Left lung (tissue), 10 donors: ENCODE measurements around the gene UGT1A4. TPM values are rescaled to one million over a fixed set of nuclear protein-coding genes. Genes with fewer than 3 reads are reported as not detected.
A peak's percentile ranks its signal among the peaks of the same experiment; 100 is the strongest.
"Not testable (repeated sequence)": the region's sequence is repeated elsewhere in the genome, so short reads cannot be mapped to it uniquely, and the experiment has no call there.

Experiments used
- ATAC-seq: fragments of 200-7000 bp; cut with Tn5 transposase; one replicate; pipeline ENCODE4 v1.9.1; 2020; ENCODE audit warnings: moderate library complexity
- DNase-seq, 4 donors: peaks; one replicate each; pipeline ENCODE4 v3.0.0-alpha.2; 2013 to 2020
- H3K27ac ChIP-seq, 2 donors: fragments of 200-600 bp; sonication (generic) in 1 of 2; one replicate each; pipeline versions ENCODE4 v1.5.0 to v1.8.0; 2020 to 2021
- H3K27me3 ChIP-seq, 2 donors: fragments of 200-600 bp; sonication (generic) in 1 of 2; one replicate each; pipeline versions ENCODE4 v1.5.0 to v1.8.0; 2020 to 2021
- H3K36me3 ChIP-seq, 2 donors: fragments of 200-600 bp; sonication (generic) in 1 of 2; one replicate each; pipeline versions ENCODE4 v1.5.0 to v1.8.0; 2020 to 2021
- H3K4me1 ChIP-seq, 2 donors: fragments of 200-600 bp; one replicate each; pipeline ENCODE4 v1.8.0; 2021
- H3K4me3 ChIP-seq, 2 donors: fragments of 200-600 bp; sonication (generic) in 1 of 2; one replicate each; pipeline versions ENCODE4 v1.5.0 to v1.8.0; 2020 to 2021; ENCODE audit warnings: mild to moderate bottlenecking in 1 of 2
- H3K9me3 ChIP-seq, 2 donors: fragments of 200-600 bp; sonication (generic) in 1 of 2; one replicate each; pipeline versions ENCODE4 v1.5.0 to v1.8.0; 2020 to 2021
- intact Hi-C, 2 donors: fragments of 100-400 bp; cut with DNase I; formaldehyde crosslinking; loops; one replicate each; pipeline versions ENCODE4 v1.11.2 to v1.14.2; 2022
- polyA plus RNA-seq, 6 donors: library from polyadenylated mRNA; unstranded; fragments of 120-200 nt; gene quantifications; one replicate each; pipeline ENCODE4 v1.2.1, GENCODE V29; 2013; ENCODE audit not compliant: insufficient read length in 6 of 6
- total RNA-seq, 2 donors: library from RNA; stranded (reverse); fragmentation: NEBNext Ultra II Directional; extraction: Animal tissue kit (Norgen Biotek cat#: 25700); gene quantifications; one replicate each; pipeline ENCODE4 v1.2.1, GENCODE V29; 2021
- TF ChIP-seq, protein P1 (sequence below), 2 donors: fragments of 200-600 bp; sonication (generic) in 1 of 2; IDR thresholded peaks; one replicate each; pipeline versions ENCODE4 v1.5.0 to v1.8.0; 2021; ENCODE audit warnings: antibody characterized with exemption in 2 of 2
- donor health status: DM: no; HTN: yes; CAD: no.
- donor health status: DM: no; HTN: no; CAD: no.

Gene UGT1A4
- total and polyA plus RNA-seq, 8 donors: not detected

DNA sequence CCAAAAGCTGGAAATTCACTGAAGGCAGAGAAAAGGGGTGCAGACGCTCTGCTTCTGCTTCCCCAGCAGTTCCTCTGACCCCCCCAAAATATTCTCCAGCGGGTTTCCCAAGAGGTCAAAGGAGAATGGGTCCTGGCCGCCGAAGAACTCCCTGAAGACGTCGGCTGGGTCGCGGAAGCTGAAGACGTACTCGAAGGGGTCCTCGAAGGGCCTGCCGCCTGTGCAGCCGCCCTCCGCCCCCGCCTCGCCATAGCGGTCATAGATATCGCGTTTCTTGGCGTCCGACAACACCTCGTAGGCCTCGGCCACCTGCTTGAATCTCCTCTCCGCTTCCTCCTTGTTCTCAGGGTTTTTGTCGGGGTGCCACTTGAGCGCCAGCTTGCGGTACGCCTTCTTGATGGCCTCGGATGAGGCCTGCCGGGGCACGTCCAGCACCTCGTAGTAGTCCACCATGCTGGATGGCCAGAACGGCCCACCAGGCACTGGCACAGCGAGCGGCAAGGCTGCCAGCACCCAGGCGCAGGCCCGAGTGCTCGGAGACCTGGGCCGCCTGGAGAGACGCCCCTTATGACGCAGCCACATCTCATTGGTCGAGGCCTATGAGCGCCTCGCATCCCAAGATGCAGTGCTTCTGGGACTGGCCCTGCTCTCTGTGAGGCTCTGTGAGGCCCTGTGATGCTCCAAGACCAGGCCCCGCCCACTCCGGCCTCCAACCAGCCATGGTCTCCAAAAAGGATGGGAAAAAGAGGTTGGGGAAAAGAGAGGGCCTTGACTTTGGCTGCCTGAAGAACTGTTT is 25.1 kb downstream of the UGT1A4 start:
- Histone ChIP-seq H3K4me3 (no peak overlapping the region), H3K9me3 (no peaks in the 10 kb centered on the region)

DNA sequence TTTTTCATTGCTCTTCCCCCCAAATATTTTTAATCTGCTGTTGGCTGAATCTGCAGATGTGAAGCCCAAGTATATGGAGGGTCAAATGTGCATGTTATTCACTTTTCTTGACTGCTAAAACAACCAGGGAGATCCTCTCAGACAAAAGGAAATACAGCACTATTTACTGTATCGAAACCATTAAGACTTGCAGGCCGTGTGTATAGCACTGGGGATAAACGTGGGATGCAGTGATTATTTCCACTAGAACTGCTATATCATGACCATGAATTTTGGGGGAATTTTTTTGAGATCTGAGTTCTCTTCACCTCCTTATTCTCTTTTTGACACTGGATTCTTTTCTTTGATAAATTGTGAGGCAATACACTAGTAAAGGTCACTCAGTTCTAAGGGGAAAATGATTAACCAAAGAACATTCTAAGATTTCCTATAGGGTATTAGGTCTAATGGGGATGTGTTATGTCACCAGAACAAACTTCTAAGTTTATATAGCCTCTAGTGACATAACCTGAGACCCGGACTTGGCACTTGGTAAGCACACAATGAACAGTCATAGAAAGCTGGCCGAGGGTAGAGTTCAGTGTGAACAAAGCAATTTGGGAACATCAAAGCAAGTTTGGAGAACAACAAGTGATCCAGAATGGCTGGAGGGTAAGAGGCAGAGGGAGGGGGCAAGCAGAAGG is 26.7 kb downstream of the UGT1A4 start:
- ATAC-seq (no peak), DNase-seq (no peak)
- Histone ChIP-seq H3K9me3 (no peaks in the 10 kb centered on the region), H3K36me3 (no peaks in the 10 kb centered on the region), H3K4me3 (no peak overlapping the region), H3K27me3 (peaks cover 0 to 5% of the 10 kb centered on the region in 2 donors), H3K27ac (no peak overlapping the region), H3K4me1 (no peaks in the 10 kb centered on the region)
- TF ChIP-seq, protein P1, sequence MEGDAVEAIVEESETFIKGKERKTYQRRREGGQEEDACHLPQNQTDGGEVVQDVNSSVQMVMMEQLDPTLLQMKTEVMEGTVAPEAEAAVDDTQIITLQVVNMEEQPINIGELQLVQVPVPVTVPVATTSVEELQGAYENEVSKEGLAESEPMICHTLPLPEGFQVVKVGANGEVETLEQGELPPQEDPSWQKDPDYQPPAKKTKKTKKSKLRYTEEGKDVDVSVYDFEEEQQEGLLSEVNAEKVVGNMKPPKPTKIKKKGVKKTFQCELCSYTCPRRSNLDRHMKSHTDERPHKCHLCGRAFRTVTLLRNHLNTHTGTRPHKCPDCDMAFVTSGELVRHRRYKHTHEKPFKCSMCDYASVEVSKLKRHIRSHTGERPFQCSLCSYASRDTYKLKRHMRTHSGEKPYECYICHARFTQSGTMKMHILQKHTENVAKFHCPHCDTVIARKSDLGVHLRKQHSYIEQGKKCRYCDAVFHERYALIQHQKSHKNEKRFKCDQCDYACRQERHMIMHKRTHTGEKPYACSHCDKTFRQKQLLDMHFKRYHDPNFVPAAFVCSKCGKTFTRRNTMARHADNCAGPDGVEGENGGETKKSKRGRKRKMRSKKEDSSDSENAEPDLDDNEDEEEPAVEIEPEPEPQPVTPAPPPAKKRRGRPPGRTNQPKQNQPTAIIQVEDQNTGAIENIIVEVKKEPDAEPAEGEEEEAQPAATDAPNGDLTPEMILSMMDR (IDR thresholded peaks at IDR 0.05): no peak
- intact Hi-C loops: no loop called here

More for the DNA sequence above, 25.1 kb downstream of the UGT1A4 start:
- H3K4me1 ChIP-seq: no peaks in the 10 kb centered on the region
- ATAC-seq (no peak), DNase-seq (peak in 1 of 4 donors; percentile 73)
- TF ChIP-seq, protein P1 (IDR thresholded peaks at IDR 0.05): no peak
- peaks cover 0 to 5% of the 10 kb centered on the region in 2 donors for H3K27me3 ChIP-seq
- no peak overlapping the region for H3K27ac ChIP-seq
- no peaks in the 10 kb centered on the region for H3K36me3 ChIP-seq
- intact Hi-C loops: no loop called here

DNA sequence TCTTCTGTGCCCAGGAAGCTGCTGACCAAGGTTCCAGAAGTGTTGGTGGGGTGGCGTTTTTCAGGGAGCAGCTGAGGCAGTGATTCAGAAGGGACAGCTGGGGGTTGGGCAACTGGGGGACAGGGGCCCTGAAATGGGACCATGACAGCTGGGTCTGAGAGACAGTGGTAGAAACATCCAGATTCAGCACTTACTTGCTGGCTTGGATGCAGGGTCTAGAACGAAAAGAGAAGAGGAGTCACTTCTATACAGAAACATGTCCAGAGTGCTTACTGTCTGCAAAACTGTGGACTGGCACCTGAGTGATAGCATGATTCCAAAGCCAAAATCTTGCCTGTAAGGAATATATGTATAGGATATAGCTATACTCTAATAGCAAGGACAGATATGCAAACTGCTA is 27.3 kb downstream of the UGT1A4 start:
- H3K9me3 ChIP-seq, H3K4me1 ChIP-seq, H3K36me3 ChIP-seq, intact Hi-C loops, H3K27ac ChIP-seq, ATAC-seq, H3K4me3 ChIP-seq, DNase-seq, H3K27me3 ChIP-seq: not testable (repeated sequence)

DNA sequence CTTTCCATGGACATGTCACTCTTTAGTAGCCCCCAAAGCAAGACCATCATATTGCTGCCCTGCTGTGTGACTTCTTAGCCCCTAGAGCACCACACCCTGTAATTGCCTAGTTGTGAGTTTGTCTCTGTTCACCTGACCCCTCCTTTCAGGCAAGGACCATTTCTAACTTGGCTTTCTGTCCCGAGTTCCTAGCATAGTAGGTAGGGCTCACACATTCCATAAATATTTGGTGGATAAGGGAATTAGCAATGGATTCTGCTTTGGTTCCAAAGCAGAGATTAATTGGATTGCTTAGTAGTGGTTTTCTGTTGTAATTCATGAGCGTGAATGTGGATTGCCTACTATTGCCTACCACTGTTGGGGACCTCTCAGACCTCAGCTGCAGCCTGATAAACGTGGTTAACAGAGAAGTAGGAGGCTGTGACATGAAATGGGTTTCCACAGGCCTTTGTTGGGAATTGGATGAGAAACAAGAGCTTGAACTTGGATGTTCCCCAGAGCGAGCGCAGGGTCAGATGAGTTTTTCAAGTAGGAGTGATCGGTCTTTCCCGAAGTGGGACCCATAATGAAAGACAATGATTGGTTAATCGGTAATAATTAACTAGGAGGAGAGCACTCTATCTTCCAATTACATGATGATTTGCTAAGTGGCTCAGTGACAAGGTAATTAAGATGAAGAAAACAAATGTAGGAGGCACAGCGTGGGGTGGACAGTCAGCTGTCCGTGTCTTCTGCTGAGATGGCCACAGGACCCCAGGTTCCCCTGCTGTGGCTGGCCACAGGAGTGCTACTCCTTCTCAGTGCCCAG is 28.1 kb downstream of the UGT1A4 start:
- Histone ChIP-seq H3K4me3 (no peak overlapping the region), H3K36me3 (no peaks in the 10 kb centered on the region), H3K27ac (no peak overlapping the region), H3K9me3 (peaks cover 0 to 11% of the 10 kb centered on the region in 2 donors), H3K4me1 (no peaks in the 10 kb centered on the region), H3K27me3 (peaks cover 0 to 5% of the 10 kb centered on the region in 2 donors)
- no peak for DNase-seq
- intact Hi-C loops: no loop called here
- ATAC-seq: no peak
- TF ChIP-seq, protein P1 (IDR thresholded peaks at IDR 0.05): no peak

DNA sequence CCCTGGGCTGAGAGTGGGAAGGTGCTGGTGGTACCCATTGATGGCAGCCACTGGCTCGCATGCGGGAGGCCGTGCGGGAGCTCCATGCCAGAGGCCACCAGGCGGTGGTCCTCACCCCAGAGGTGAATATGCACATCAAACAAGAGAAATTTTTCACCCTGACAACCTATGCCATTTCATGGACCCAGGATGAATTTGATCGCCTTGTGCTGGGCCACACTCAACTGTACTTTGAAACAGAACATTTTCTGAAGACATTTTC is 28.7 kb downstream of the UGT1A4 start:
- Histone ChIP-seq H3K36me3 (no peaks in the 10 kb centered on the region), H3K27me3 (peaks cover 0 to 5% of the 10 kb centered on the region in 2 donors), H3K27ac (no peak overlapping the region), H3K9me3 (peaks cover 0 to 11% of the 10 kb centered on the region in 2 donors), H3K4me1 (no peaks in the 10 kb centered on the region), H3K4me3 (no peak overlapping the region)
- ATAC-seq (no peak), DNase-seq (peak in 1 of 4 donors; percentile 69)
- TF ChIP-seq, protein P1 (IDR thresholded peaks at IDR 0.05): no peak
- intact Hi-C loops: no loop called here

DNA sequence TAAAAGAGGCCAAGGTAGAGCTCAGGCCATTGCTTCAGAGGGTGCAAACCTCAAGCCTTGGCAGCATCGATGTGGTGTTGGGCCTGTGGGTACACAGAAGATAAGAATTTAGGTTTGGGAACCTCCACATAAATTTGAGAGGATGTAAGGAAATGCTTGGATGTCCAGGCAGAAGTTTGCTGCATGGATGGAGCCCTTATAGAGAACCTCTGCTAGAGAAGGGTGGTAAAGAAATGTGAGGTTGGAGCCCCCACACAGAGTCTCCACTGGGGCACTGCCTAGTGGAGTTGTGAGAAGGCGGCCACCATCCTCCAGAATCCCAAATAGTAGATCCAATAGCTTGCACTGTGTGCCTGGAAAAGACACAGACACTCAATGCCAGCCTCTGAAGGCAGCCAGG is 32.2 kb downstream of the UGT1A4 start:
- peaks cover 0 to 11% of the 10 kb centered on the region in 2 donors for H3K9me3 ChIP-seq
- H3K4me1 ChIP-seq, H3K27me3 ChIP-seq, DNase-seq, H3K4me3 ChIP-seq, H3K27ac ChIP-seq, H3K36me3 ChIP-seq, ATAC-seq, intact Hi-C loops: not testable (repeated sequence)

DNA sequence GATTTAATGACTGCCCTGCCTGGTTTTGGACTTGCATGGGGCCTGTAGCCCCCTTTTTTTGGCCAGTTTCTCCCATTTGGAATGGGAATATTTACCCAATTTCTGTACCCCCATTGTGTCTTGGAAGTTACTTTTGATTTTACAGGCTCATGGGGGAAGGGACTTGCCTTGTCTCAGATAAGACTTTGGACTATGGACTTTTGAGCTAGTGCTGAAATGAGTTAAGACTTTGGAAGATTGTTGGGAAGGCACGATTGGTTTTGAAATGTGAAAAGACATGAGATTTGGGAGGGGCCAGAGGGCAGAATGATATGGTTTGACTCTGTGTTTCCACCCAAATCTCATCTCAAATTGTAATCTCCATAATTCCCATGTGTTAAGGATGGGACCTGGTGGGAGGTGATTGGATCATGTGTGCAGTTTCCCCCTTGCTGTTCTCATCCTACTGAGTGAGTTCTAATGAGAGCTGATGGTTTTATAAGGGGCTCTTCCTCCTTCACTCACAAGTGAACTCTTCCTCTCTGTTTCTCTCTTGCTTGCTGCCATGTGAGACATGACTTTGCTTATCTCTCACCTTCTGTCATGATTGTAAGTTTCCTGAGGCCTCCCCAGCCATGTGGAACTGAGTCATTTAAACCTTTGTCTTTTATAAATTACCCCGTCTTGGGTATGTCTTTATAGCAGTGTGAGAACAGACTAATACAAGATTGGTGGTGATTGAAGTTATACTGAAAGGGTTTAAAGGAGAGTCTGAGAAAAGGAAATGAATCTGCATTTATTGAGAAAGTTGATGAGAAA is 32.9 kb downstream of the UGT1A4 start:
- H3K4me1 ChIP-seq, intact Hi-C loops, ATAC-seq, H3K36me3 ChIP-seq, H3K4me3 ChIP-seq, H3K27me3 ChIP-seq, DNase-seq, H3K27ac ChIP-seq: not testable (repeated sequence)
- peaks cover 0 to 11% of the 10 kb centered on the region in 2 donors for H3K9me3 ChIP-seq
